Activated CD4-positive, alpha-beta T cell treated with anti-CD3 and anti-CD28 coated beads for 1 hour (primary cell): ENCODE results near the gene EGFR.

ENCODE experiments used
- DNase-seq: peaks from one replicate; pipeline ENCODE4 v3.0.0-alpha.2; 2020

EGFR gene

GRCh38 chr7:55255496-55256445, 237.0 kb downstream of the EGFR start:
- peak; percentile 53 for DNase-seq

- DNase-seq = no peak
Measured at GRCh38 chr7:55258631-55259030, 239.8 kb downstream of the EGFR start.

- DNase-seq = no peak
Measured at GRCh38 chr7:55260171-55260570, 241.4 kb downstream of the EGFR start.

GRCh38 chr7:55260676-55261385, 242.0 kb downstream of the EGFR start:
- DNase-seq = no peak
